Lower leg skin (tissue), 3 donors: ENCODE data around the gene SLC25A30.

Experiments used
- CTCF ChIP-seq, 3 donors: fragments of 450-650 bp; IDR thresholded peaks; one replicate each; pipeline ENCODE4 v1.5.1; 2016; ENCODE audit warnings: antibody characterized with exemption in 3 of 3, mild to moderate bottlenecking in 3 of 3, moderate library complexity in 2 of 3
- POLR2A ChIP-seq, 2 donors: fragments of 450-650 bp; IDR thresholded peaks; one replicate each; pipeline ENCODE4 v1.6.1; 2016 to 2017; ENCODE audit warnings: antibody characterized with exemption in 2 of 2, mild to moderate bottlenecking in 1 of 2, moderate library complexity in 1 of 2

- no peak for TF ChIP-seq CTCF (IDR thresholded peaks at IDR 0.05)
- no peak for TF ChIP-seq POLR2A (IDR thresholded peaks at IDR 0.05)
These were observed 7.7 kb downstream of the SLC25A30 start for GRCh38 chr13:45410466-45410865.
